BE2C (cell line): ENCODE results near the gene MYOZ2. TPM values are rescaled to one million over a fixed set of nuclear protein-coding genes. Genes with fewer than 3 reads are reported as not detected.

Experiments
- DNase-seq: peaks from one replicate; pipeline ENCODE4 v3.0.0-alpha.2; 2020
- H3K27me3 ChIP-seq: fragments of 250-450 bp; sonication (Bioruptor Pico); 2 replicates; pipeline ENCODE4 v1.5.1; 2020; ENCODE audit warnings: mild to moderate bottlenecking
- H3K36me3 ChIP-seq: fragments of 250-450 bp; sonication (Bioruptor Pico); 2 replicates; pipeline ENCODE4 v1.5.1; 2020; ENCODE audit warnings: mild to moderate bottlenecking
- H3K4me1 ChIP-seq: fragments of 250-450 bp; sonication (Bioruptor Pico); 2 replicates; pipeline ENCODE4 v1.5.1; 2020
- H3K4me3 ChIP-seq: 2 replicates; pipeline ENCODE4 v1.5.1; 2011; ENCODE audit warnings: low read depth, low read length
- H3K9me3 ChIP-seq: fragments of 250-450 bp; sonication (Bioruptor Pico); 2 replicates; pipeline ENCODE4 v1.5.1; 2020
- CTCF ChIP-seq: IDR thresholded peaks from 2 replicates; pipeline ENCODE4 v1.5.1; 2012; ENCODE audit warnings: mild to moderate bottlenecking, low read depth, low read length
- polyA plus RNA-seq: library from polyadenylated mRNA; unstranded; fragments of >200 nt; gene quantifications from one replicate; pipeline ENCODE4 v1.2.1, GENCODE V29; 2012; ENCODE audit warnings: low read depth, missing spikeins; ENCODE audit not compliant: insufficient read length, insufficient read depth

MYOZ2 gene
- 0.34 TPM for polyA plus RNA-seq

GRCh38 chr4:119135721-119136121 is at the start of gene MYOZ2:
Gene MYOZ2 (plus strand): TSS chr4:119135832. CDS start chr4:119136526, 694 bp downstream.
- no peaks in the 10 kb centered on the region for H3K4me1 ChIP-seq
- H3K27me3 ChIP-seq: no peaks in the 10 kb centered on the region
- H3K9me3 ChIP-seq: no peaks in the 10 kb centered on the region
- no peaks in the 10 kb centered on the region for H3K36me3 ChIP-seq
- no peak for TF ChIP-seq CTCF
- DNase-seq: no peak
- H3K4me3 ChIP-seq: no peak within 1 kb of the TSS

GRCh38 chr4:119087121-119087520 is 48.5 kb upstream of the MYOZ2 start:
- H3K36me3 ChIP-seq: no peaks in the 10 kb centered on the region
- no peak for DNase-seq
- TF ChIP-seq CTCF: peak; percentile 22; the same call in 1 of the 2 replicates
- H3K9me3 ChIP-seq: peaks cover 3% of the 10 kb centered on the region; the same call in 1 of the 2 replicates
- peaks cover 12% of the 10 kb centered on the region for H3K4me1 ChIP-seq
- no peaks in the 10 kb centered on the region for H3K27me3 ChIP-seq
- H3K4me3 ChIP-seq: no peak overlapping the region

GRCh38 chr4:119087656-119088055 is 48.0 kb upstream of the MYOZ2 start:
- Histone ChIP-seq H3K36me3 (no peaks in the 10 kb centered on the region), H3K9me3 (peaks cover 3% of the 10 kb centered on the region; the same call in 1 of the 2 replicates), H3K4me3 (no peak overlapping the region), H3K4me1 (peaks cover 7% of the 10 kb centered on the region; the same call in 1 of the 2 replicates), H3K27me3 (no peaks in the 10 kb centered on the region)
- DNase-seq: peak; percentile 89
- TF ChIP-seq CTCF: no peak

DNA sequence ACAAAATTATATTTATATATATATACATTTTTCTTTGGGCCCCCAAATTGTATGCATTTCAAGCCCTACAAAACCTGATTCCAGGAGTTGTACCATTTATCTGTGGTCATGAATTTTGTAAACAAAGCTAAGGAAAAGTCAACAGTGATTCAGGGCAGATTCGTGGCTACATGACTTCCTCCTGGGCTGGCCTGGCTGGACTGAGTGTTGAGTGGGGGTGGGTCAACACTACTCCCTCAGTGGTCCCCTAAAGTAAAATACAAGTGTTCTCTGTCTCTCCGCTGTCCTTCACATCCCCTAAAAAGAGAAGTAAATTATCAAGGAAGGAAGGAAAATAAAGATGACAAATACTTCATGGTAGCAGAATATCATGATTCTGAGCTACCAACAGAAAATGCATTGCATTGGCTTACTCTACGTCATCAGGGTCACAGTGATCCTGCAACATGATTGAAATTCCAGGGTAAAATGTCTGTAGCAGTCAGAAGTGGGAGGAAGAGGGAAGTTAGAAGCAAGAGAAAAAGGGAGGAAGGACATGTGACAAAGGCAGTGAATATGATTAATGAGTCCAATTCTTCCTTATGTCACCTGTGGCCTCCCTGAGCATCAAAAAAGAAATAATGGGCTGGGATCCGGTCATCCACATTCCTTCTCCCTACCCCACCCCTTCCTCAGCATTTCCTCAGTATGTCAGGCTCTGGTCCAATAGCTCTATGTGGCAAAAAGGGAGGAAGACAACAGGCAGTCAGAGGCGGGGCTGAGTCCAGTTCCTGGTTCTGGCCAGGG is 42.4 kb upstream of the MYOZ2 start:
- no peak for DNase-seq

GRCh38 chr4:119097282-119097900 is 38.2 kb upstream of the MYOZ2 start:
- no peak for DNase-seq
- H3K4me1 ChIP-seq: peaks cover 19% of the 10 kb centered on the region
- H3K9me3 ChIP-seq: no peaks in the 10 kb centered on the region
- no peaks in the 10 kb centered on the region for H3K36me3 ChIP-seq
- no peaks in the 10 kb centered on the region for H3K27me3 ChIP-seq
- H3K4me3 ChIP-seq: no peak overlapping the region
- no peak for TF ChIP-seq CTCF

More for the DNA sequence above, 42.4 kb upstream of the MYOZ2 start:
- no peak overlapping the region for H3K4me3 ChIP-seq
- H3K9me3 ChIP-seq: peaks cover 3% of the 10 kb centered on the region; the same call in 1 of the 2 replicates
- H3K27me3 ChIP-seq: no peaks in the 10 kb centered on the region
- peaks cover 13% of the 10 kb centered on the region for H3K4me1 ChIP-seq
- TF ChIP-seq CTCF: no peak
- no peaks in the 10 kb centered on the region for H3K36me3 ChIP-seq

- Histone ChIP-seq H3K27me3 (no peaks in the 10 kb centered on the region), H3K9me3 (no peaks in the 10 kb centered on the region), H3K36me3 (no peaks in the 10 kb centered on the region), H3K4me3 (no peak overlapping the region), H3K4me1 (peaks cover 19% of the 10 kb centered on the region)
- no peak for DNase-seq
- no peak for TF ChIP-seq CTCF
These were observed 37.3 kb upstream of the MYOZ2 start for GRCh38 chr4:119098306-119098705.
